ENCODE data around the gene ALDH6A1.

ALDH6A1 gene

GRCh38 chr14:74081491-74081890, 2.8 kb downstream of the ALDH6A1 start:
- no peaks in the 10 kb centered on the region for H3K27me3 Mint-ChIP-seq
- peaks cover 15% of the 10 kb centered on the region for H3K36me3 Mint-ChIP-seq (ENCODE audit: low read depth)
- H3K4me1 Mint-ChIP-seq (ENCODE audit: low read depth), result peaks cover 25% of the 10 kb centered on the region
- H3K9me3 Mint-ChIP-seq, result no peaks in the 10 kb centered on the region
- H3K27ac Mint-ChIP-seq, result no peak overlapping the region
- intact Hi-C loops (cut with micrococcal nuclease), result loop anchor here (10.0 kb wide), 1 partner anchor 683 kb away; the partner anchor contains the start of gene YLPM1
- H3K4me3 Mint-ChIP-seq, result no peak overlapping the region

GRCh38 chr14:74080820-74081460, 3.3 kb downstream of the ALDH6A1 start:
- peaks cover 21% of the 10 kb centered on the region for H3K4me1 Mint-ChIP-seq (ENCODE audit: low read depth)

DNA sequence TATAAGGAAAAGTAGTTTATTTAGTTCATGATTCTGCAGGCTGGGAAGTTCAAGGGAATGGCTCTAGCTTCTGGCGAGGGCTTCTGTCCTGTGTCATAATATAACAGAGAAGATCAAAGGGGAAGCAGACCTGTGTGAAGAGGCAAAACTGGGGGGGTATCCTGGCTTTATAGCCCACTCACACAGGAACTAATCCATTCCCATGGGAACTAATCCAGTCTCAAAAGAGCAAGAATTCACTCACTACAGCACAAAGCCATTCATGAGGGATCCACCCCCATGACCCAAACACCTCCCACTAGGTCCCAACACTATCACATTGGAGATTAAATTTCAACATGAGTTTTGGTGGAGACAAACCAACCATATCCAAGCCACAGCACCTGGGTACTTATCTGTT, 6.9 kb downstream of the ALDH6A1 start:
- H3K4me3 Mint-ChIP-seq, result no peak overlapping the region
- intact Hi-C loops (cut with micrococcal nuclease), result no loop called here
- peaks cover 4% of the 10 kb centered on the region for H3K4me1 Mint-ChIP-seq (ENCODE audit: low read depth)
- H3K27ac Mint-ChIP-seq, result no peak overlapping the region
- peaks cover 10% of the 10 kb centered on the region for H3K36me3 Mint-ChIP-seq (ENCODE audit: low read depth)
- H3K9me3 Mint-ChIP-seq, result no peaks in the 10 kb centered on the region
- H3K27me3 Mint-ChIP-seq, result no peaks in the 10 kb centered on the region

More at GRCh38 chr14:74080820-74081460, 3.3 kb downstream of the ALDH6A1 start:
- Mint-ChIP-seq H3K4me3 (no peak overlapping the region), H3K27ac (peak overlapping the region; percentile 3), H3K9me3 (no peaks in the 10 kb centered on the region), H3K27me3 (no peaks in the 10 kb centered on the region), H3K36me3 (ENCODE audit: low read depth) (peaks cover 15% of the 10 kb centered on the region)
- intact Hi-C loops (cut with micrococcal nuclease), result loop anchor here (10.0 kb wide), 1 partner anchor 684 kb away; the partner anchor contains the start of gene YLPM1

GRCh38 chr14:74065746-74066575, 18.3 kb downstream of the ALDH6A1 start:
- H3K27me3 Mint-ChIP-seq, result no peaks in the 10 kb centered on the region
- intact Hi-C loops (cut with micrococcal nuclease), result no loop called here
- H3K9me3 Mint-ChIP-seq, result no peaks in the 10 kb centered on the region
- H3K4me1 Mint-ChIP-seq (ENCODE audit: low read depth), result no peaks in the 10 kb centered on the region
- no peak overlapping the region for H3K27ac Mint-ChIP-seq
- H3K4me3 Mint-ChIP-seq, result no peak overlapping the region
- H3K36me3 Mint-ChIP-seq (ENCODE audit: low read depth), result peaks cover 34% of the 10 kb centered on the region

GRCh38 chr14:74064883-74065282, 19.4 kb downstream of the ALDH6A1 start:
- Mint-ChIP-seq H3K36me3 (ENCODE audit: low read depth) (peaks cover 40% of the 10 kb centered on the region), H3K27ac (no peak overlapping the region), H3K4me1 (ENCODE audit: low read depth) (no peaks in the 10 kb centered on the region), H3K9me3 (no peaks in the 10 kb centered on the region), H3K27me3 (no peaks in the 10 kb centered on the region), H3K4me3 (no peak overlapping the region)
- intact Hi-C loops (cut with micrococcal nuclease), result no loop called here

- H3K36me3 Mint-ChIP-seq (ENCODE audit: low read depth), result peaks cover 45% of the 10 kb centered on the region
- no peaks in the 10 kb centered on the region for H3K4me1 Mint-ChIP-seq (ENCODE audit: low read depth)
- H3K27me3 Mint-ChIP-seq, result no peaks in the 10 kb centered on the region
- no peaks in the 10 kb centered on the region for H3K9me3 Mint-ChIP-seq
- H3K27ac Mint-ChIP-seq, result no peak overlapping the region
- H3K4me3 Mint-ChIP-seq, result no peak overlapping the region
- intact Hi-C loops (cut with micrococcal nuclease), result no loop called here
Observed at GRCh38 chr14:74064426-74064825, 19.8 kb downstream of the ALDH6A1 start.

GRCh38 chr14:74062809-74063150, 21.5 kb downstream of the ALDH6A1 start:
- no peaks in the 10 kb centered on the region for H3K27me3 Mint-ChIP-seq

GRCh38 chr14:74049876-74050495, 34.3 kb downstream of the ALDH6A1 start:
- no peaks in the 10 kb centered on the region for H3K36me3 Mint-ChIP-seq (ENCODE audit: low read depth)
- H3K4me3 Mint-ChIP-seq, result no peak overlapping the region
- no peak overlapping the region for H3K27ac Mint-ChIP-seq
- no peaks in the 10 kb centered on the region for H3K27me3 Mint-ChIP-seq
- H3K4me1 Mint-ChIP-seq (ENCODE audit: low read depth), result peaks cover 6% of the 10 kb centered on the region
- intact Hi-C loops (cut with micrococcal nuclease), result no loop called here
- no peaks in the 10 kb centered on the region for H3K9me3 Mint-ChIP-seq

More at GRCh38 chr14:74062809-74063150, 21.5 kb downstream of the ALDH6A1 start:
- peaks cover 48% of the 10 kb centered on the region for H3K36me3 Mint-ChIP-seq (ENCODE audit: low read depth)
- no peak overlapping the region for H3K27ac Mint-ChIP-seq
- intact Hi-C loops (cut with micrococcal nuclease), result no loop called here
- H3K9me3 Mint-ChIP-seq, result no peaks in the 10 kb centered on the region
- no peaks in the 10 kb centered on the region for H3K4me1 Mint-ChIP-seq (ENCODE audit: low read depth)
- H3K4me3 Mint-ChIP-seq, result no peak overlapping the region

DNA sequence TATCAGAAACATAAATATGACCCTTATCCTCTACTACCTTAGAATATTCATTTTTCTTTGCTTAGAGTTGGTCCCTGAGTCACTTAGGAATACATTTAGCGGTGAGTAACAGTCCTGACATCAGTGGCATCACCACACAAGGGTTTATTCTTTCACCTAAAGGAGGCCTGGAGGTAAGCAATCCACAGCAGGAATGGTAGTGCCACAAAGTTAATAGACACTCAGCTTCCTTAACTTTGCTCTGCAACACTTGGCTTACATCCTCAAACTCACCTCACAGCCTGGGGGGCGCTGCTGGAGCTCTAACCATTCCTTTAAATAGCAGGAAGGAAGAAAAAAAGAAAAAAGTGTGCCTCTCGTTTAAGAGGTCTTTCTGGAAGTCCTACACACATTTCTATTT, 36.0 kb downstream of the ALDH6A1 start:
- Mint-ChIP-seq H3K36me3 (ENCODE audit: low read depth) (no peaks in the 10 kb centered on the region), H3K27me3 (no peaks in the 10 kb centered on the region), H3K4me3 (no peak overlapping the region), H3K27ac (no peak overlapping the region), H3K9me3 (no peaks in the 10 kb centered on the region), H3K4me1 (ENCODE audit: low read depth) (peaks cover 6% of the 10 kb centered on the region)
- intact Hi-C loops (cut with micrococcal nuclease), result no loop called here

- no peaks in the 10 kb centered on the region for H3K36me3 Mint-ChIP-seq (ENCODE audit: low read depth)
- H3K27ac Mint-ChIP-seq, result no peak overlapping the region
- intact Hi-C loops (cut with micrococcal nuclease), result no loop called here
Observed at GRCh38 chr14:74045522-74045921, 38.7 kb downstream of the ALDH6A1 start.

GRCh38 chr14:74042296-74042695, 42.0 kb downstream of the ALDH6A1 start:
- no peaks in the 10 kb centered on the region for H3K27me3 Mint-ChIP-seq
- no peaks in the 10 kb centered on the region for H3K9me3 Mint-ChIP-seq
- H3K36me3 Mint-ChIP-seq (ENCODE audit: low read depth), result no peaks in the 10 kb centered on the region
- H3K27ac Mint-ChIP-seq, result no peak overlapping the region
- no peaks in the 10 kb centered on the region for H3K4me1 Mint-ChIP-seq (ENCODE audit: low read depth)
- intact Hi-C loops (cut with micrococcal nuclease), result no loop called here
- H3K4me3 Mint-ChIP-seq, result no peak overlapping the region

More at GRCh38 chr14:74045522-74045921, 38.7 kb downstream of the ALDH6A1 start:
- Mint-ChIP-seq H3K9me3 (no peaks in the 10 kb centered on the region), H3K4me1 (ENCODE audit: low read depth) (peaks cover 6% of the 10 kb centered on the region), H3K4me3 (no peak overlapping the region), H3K27me3 (no peaks in the 10 kb centered on the region)

DNA sequence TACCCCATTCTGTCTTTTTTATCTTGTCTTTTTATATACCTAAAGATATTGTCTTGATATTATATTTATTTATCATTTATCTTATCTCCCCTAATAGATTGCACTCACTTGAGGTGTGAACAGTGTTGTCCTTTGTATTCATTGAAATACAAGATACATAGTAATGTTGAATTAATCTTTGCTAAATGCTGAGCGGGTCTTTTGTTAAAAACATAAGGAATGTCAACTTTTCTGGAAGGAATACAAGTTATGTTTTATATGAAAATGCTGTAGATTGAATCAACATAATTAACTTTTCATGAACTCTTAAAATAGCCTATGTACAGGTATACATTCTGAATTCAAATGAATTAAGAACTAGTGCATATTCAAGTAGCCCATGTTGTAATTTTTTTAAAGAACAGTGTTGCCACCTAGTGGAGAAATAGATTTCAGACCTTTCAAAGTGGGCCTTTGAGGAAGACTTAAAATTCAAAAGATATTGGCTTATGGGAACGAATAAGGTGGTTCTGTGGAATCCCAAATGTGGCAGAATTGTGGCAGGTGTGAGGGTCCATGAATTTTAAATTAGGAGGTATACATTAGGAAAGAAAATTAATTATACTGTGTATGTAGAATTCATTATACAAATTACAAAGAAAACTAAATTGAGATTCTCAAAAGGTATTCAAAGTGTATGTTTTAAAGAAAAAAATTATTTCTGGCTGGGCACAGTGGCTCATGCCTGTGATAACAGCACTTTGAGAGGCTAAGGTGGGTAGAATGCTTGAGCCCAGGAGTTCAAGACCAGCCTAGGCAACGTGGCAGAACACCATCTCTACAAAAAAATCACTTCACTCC, 46.0 kb downstream of the ALDH6A1 start:
- Mint-ChIP-seq H3K27me3 (no peaks in the 10 kb centered on the region), H3K9me3 (no peaks in the 10 kb centered on the region), H3K4me3 (no peak overlapping the region), H3K27ac (no peak overlapping the region), H3K4me1 (ENCODE audit: low read depth) (peaks cover 6% of the 10 kb centered on the region), H3K36me3 (ENCODE audit: low read depth) (no peaks in the 10 kb centered on the region)
- intact Hi-C loops (cut with micrococcal nuclease), result no loop called here

DNA sequence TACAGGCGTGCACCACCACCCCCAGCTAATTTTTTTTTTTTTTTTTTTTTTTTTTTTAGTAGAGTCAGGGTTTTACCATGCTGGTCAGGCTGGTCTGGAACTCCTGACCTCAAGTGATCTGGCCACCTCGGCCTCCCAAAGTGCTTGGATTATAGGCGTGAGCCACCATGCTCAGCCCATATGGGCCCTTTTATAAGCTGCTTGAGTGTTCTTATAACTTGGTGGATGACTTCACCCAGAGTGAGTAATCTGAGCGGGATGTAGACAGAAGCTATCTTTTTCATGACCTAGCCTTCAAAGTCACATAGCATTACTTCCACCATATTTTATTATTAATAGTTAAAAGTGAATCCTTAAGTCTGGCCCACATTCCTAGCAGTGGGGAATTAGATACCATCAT, 48.7 kb downstream of the ALDH6A1 start:
- Mint-ChIP-seq H3K27ac (no peak overlapping the region), H3K36me3 (ENCODE audit: low read depth) (no peaks in the 10 kb centered on the region), H3K9me3 (no peaks in the 10 kb centered on the region), H3K4me3 (no peak overlapping the region), H3K4me1 (ENCODE audit: low read depth) (peaks cover 12% of the 10 kb centered on the region), H3K27me3 (no peaks in the 10 kb centered on the region)
- intact Hi-C loops (cut with micrococcal nuclease), result no loop called here

Data from dendritic cell treated with granulocyte-macrophage colony-stimulating factor and Interleukin-4, amounts not matched to agents 40 ng/mL and 50 ng/mL, for 4 days (primary cell).